ENCODE results near the gene CUBN. TPM values are rescaled to one million over a fixed set of nuclear protein-coding genes. Genes with fewer than 3 reads are reported as not detected.

The CUBN gene
- total and polyA plus RNA-seq, 2 experiments from 2014 or later, result 0.41 to 0.65 TPM

DNA sequence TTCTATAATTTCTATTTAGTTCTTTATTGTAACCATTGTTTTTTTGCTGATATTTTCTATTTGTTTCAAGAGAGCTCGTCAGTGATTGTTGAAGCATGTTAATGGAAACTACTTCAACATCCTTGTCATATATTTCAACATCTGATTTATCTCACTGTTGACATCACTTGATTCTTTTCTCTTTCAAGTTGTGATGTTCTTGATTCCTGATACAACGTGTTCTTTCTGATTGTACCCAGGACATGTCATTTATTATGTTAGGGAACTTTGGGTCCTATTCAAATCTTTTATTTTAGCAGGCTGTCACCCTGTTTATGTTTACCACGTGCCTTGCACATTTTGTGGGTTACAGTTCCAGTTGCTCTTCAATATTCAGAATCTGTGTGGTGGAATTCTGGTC is 232.6 kb downstream of the CUBN start:
- no peak overlapping the region for H3K9ac ChIP-seq
- no peaks in the 10 kb centered on the region for H3K79me2 ChIP-seq (ENCODE audit: insufficient read depth)
- no peak overlapping the region for H3K4me3 ChIP-seq
- H3K9me2 ChIP-seq (ENCODE audit: insufficient read depth), result no peaks in the 10 kb centered on the region
- no peak overlapping the region for H3K27ac ChIP-seq
- TF ChIP-seq EZH2phosphoT487 (IDR thresholded peaks at IDR 0.05; ENCODE audit: insufficient read depth, low read depth) (no peak), EZH2 (IDR thresholded peaks at IDR 0.05; ENCODE audit: insufficient read depth, poor library complexity, severe bottlenecking) (no peak)
- in situ Hi-C loops (cut with MboI), result no loop called here
- H3K4me2 ChIP-seq (ENCODE audit: unreplicated experiment), result no peak overlapping the region
- no peaks in the 10 kb centered on the region for H3K9me3 ChIP-seq (ENCODE audit: low read depth)
- DNase-seq, result no peak
- no peak overlapping the region for H2AFZ ChIP-seq
- peaks cover 12% of the 10 kb centered on the region for H3K4me1 ChIP-seq (ENCODE audit: insufficient read depth)
- peaks cover 8% of the 10 kb centered on the region; the same call in 1 of the 2 replicates for H3F3A ChIP-seq (ENCODE audit: insufficient read depth)
- H3K27me3 ChIP-seq (replicated peaks; ENCODE audit: insufficient read depth), result no peaks in the 10 kb centered on the region
- 54 to 59% methylated on average over 3 of the region's 3 CpGs for WGBS, 2 experiments (ENCODE audit: low coverage in 1 of 2, low lambda C conversion rate in 2 of 2, missing lambda C conversion rate in 2 of 2)
- no peaks in the 10 kb centered on the region for H4K20me1 ChIP-seq (ENCODE audit: insufficient read depth)
- no peaks in the 10 kb centered on the region for H3K36me3 ChIP-seq (ENCODE audit: low read depth)

DNA sequence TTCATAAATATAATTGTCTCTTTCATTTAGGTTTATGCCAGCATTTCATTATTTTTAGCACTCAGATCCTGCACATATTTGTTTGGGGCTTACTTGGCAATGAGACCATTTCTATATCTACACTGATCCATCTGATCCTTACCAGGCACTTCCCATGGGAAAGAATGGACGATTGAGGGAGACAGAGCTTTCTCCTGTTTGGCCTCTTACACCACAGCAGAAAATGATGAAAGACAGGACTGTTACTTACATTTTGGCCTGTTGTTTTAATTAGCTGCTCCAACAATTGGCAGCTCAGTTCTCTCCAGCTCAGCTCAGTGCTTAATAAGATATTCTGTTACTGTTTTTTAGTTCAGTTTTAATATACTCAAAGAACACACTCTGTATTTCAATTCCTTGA is 234.8 kb downstream of the CUBN start:
- DNase-seq, result no peak
- WGBS, 2 experiments (ENCODE audit: low coverage in 1 of 2, low lambda C conversion rate in 2 of 2, missing lambda C conversion rate in 2 of 2), result 69 to 89% methylated on average over 1 of the region's 1 CpG
- in situ Hi-C loops (cut with MboI), result no loop called here

DNA sequence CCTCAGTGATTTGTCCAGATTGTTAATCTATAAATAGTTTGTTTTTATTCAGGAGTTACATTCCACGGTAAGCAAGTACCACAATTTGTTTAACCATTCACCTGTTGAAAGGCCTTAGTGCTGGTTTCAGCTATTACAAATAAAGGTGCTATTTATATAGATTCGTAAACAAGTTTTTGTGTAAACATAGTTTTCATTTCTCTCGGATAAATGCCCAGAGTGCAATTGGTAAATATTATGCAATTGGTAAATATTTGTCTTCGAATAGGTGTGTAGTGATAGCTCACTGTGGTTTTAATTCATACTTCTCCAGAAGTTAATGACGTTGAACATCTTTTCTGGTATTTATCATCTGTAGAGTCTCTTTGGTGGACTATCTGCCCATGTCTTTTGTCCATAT is 235.9 kb downstream of the CUBN start:
- 92% methylated on average over 5 of the region's 5 CpGs for WGBS, 2 experiments (ENCODE audit: low coverage in 1 of 2, low lambda C conversion rate in 2 of 2, missing lambda C conversion rate in 2 of 2)

More for the DNA sequence above, 234.8 kb downstream of the CUBN start:
- Histone ChIP-seq H2AFZ (no peak overlapping the region), H3K9me2 (ENCODE audit: insufficient read depth) (no peaks in the 10 kb centered on the region), H3K4me1 (ENCODE audit: insufficient read depth) (peaks cover 21% of the 10 kb centered on the region), H3K9ac (no peak overlapping the region), H3K9me3 (ENCODE audit: low read depth) (no peaks in the 10 kb centered on the region), H3K27me3 (replicated peaks; ENCODE audit: insufficient read depth) (no peaks in the 10 kb centered on the region), H3K27ac (no peak overlapping the region), H3K4me2 (ENCODE audit: unreplicated experiment) (no peak overlapping the region), H3K4me3 (no peak overlapping the region), H3K36me3 (ENCODE audit: low read depth) (no peaks in the 10 kb centered on the region), H4K20me1 (ENCODE audit: insufficient read depth) (no peaks in the 10 kb centered on the region), H3F3A (ENCODE audit: insufficient read depth) (peaks cover 12% of the 10 kb centered on the region), H3K79me2 (ENCODE audit: insufficient read depth) (no peaks in the 10 kb centered on the region)
- no peak for TF ChIP-seq EZH2phosphoT487 (IDR thresholded peaks at IDR 0.05; ENCODE audit: insufficient read depth, low read depth)
- TF ChIP-seq EZH2 (IDR thresholded peaks at IDR 0.05; ENCODE audit: insufficient read depth, poor library complexity, severe bottlenecking), result no peak

DNA sequence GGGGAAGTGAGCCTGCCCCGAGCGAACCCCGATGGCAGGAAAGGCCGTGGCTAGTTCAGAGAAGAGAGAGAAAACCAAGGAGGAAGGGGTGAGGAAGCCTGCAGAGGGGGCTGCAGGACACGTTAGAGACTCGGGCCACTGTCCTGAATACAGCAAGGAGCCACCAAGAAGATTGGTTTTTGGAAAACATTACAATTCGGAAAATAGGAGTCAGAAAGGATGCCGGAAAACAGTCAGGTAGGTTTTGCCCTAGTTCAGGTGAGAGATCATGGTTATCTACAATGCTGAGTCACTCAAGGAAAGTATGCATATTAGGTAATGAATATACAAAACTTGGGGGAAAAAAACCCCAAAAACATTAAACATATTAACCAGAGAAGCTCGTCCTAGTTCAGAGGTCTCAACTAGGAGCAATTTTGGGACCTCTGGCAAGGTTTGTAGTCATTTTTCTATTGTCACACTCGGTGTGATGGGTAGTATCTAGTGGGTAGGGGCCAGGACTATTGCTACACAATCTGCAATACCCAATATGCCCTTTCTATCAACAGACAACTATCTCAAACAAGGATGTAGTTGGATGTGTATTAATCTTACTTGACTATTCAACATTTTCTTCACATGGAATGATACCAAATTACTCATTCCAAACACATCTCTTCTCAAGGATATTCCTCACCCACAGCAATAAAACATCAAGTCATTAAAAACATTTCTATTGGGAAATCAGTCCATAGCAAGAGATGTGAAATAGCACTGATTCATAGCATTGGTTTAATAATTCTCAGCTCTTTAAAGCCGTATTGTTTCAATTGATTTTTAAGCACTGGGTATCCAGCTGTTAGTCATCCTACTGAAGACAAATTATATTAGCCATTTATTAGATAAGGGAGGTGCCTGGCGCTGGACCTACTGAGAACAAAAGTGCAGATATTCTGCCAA is 238.0 kb downstream of the CUBN start:
- Histone ChIP-seq H3K79me2 (ENCODE audit: insufficient read depth) (no peaks in the 10 kb centered on the region), H3K27ac (peak overlapping the region; percentile 71), H3K4me2 (ENCODE audit: unreplicated experiment) (peak overlapping the region; percentile 55), H3K36me3 (ENCODE audit: low read depth) (no peaks in the 10 kb centered on the region), H4K20me1 (ENCODE audit: insufficient read depth) (no peaks in the 10 kb centered on the region), H3K4me1 (ENCODE audit: insufficient read depth) (peaks cover 29% of the 10 kb centered on the region), H3K9me2 (ENCODE audit: insufficient read depth) (no peaks in the 10 kb centered on the region), H3K9me3 (ENCODE audit: low read depth) (no peaks in the 10 kb centered on the region), H3F3A (ENCODE audit: insufficient read depth) (peaks cover 22% of the 10 kb centered on the region), H3K4me3 (no peak overlapping the region), H3K27me3 (replicated peaks; ENCODE audit: insufficient read depth) (no peaks in the 10 kb centered on the region), H3K9ac (peak overlapping the region; percentile 54), H2AFZ (0 out of 2 replicates have a peak overlapping the region, but pooled peaks have one; percentile 6)
- TF ChIP-seq EZH2phosphoT487 (IDR thresholded peaks at IDR 0.05; ENCODE audit: insufficient read depth, low read depth) (peak; percentile 83), EZH2 (IDR thresholded peaks at IDR 0.05; ENCODE audit: insufficient read depth, poor library complexity, severe bottlenecking) (no peak)
- 18 to 27% methylated on average over 12 of the region's 12 CpGs for WGBS, 2 experiments (ENCODE audit: low coverage in 1 of 2, low lambda C conversion rate in 2 of 2, missing lambda C conversion rate in 2 of 2)
- DNase-seq, result peak; percentile 92
- in situ Hi-C loops (cut with MboI), result no loop called here

More for the DNA sequence above, 235.9 kb downstream of the CUBN start:
- DNase-seq, result no peak
- Histone ChIP-seq H3K9me2 (ENCODE audit: insufficient read depth) (no peaks in the 10 kb centered on the region), H3K79me2 (ENCODE audit: insufficient read depth) (no peaks in the 10 kb centered on the region), H3K4me2 (ENCODE audit: unreplicated experiment) (no peak overlapping the region), H3K4me3 (no peak overlapping the region), H4K20me1 (ENCODE audit: insufficient read depth) (no peaks in the 10 kb centered on the region), H2AFZ (no peak overlapping the region), H3F3A (ENCODE audit: insufficient read depth) (peaks cover 12% of the 10 kb centered on the region), H3K27ac (no peak overlapping the region), H3K9me3 (ENCODE audit: low read depth) (no peaks in the 10 kb centered on the region), H3K27me3 (replicated peaks; ENCODE audit: insufficient read depth) (no peaks in the 10 kb centered on the region), H3K4me1 (ENCODE audit: insufficient read depth) (peaks cover 19% of the 10 kb centered on the region), H3K36me3 (ENCODE audit: low read depth) (no peaks in the 10 kb centered on the region), H3K9ac (no peak overlapping the region)
- in situ Hi-C loops (cut with MboI), result no loop called here
- TF ChIP-seq EZH2phosphoT487 (IDR thresholded peaks at IDR 0.05; ENCODE audit: insufficient read depth, low read depth) (no peak), EZH2 (IDR thresholded peaks at IDR 0.05; ENCODE audit: insufficient read depth, poor library complexity, severe bottlenecking) (no peak)
